ENCODE measurements around the gene SLC23A1.
A peak's percentile ranks its signal among the peaks of the same experiment; 100 is the strongest.
"Not testable (repeated sequence)": the region's sequence is repeated elsewhere in the genome, so short reads cannot be mapped to it uniquely, and the experiment has no call there.

Gene SLC23A1

DNA sequence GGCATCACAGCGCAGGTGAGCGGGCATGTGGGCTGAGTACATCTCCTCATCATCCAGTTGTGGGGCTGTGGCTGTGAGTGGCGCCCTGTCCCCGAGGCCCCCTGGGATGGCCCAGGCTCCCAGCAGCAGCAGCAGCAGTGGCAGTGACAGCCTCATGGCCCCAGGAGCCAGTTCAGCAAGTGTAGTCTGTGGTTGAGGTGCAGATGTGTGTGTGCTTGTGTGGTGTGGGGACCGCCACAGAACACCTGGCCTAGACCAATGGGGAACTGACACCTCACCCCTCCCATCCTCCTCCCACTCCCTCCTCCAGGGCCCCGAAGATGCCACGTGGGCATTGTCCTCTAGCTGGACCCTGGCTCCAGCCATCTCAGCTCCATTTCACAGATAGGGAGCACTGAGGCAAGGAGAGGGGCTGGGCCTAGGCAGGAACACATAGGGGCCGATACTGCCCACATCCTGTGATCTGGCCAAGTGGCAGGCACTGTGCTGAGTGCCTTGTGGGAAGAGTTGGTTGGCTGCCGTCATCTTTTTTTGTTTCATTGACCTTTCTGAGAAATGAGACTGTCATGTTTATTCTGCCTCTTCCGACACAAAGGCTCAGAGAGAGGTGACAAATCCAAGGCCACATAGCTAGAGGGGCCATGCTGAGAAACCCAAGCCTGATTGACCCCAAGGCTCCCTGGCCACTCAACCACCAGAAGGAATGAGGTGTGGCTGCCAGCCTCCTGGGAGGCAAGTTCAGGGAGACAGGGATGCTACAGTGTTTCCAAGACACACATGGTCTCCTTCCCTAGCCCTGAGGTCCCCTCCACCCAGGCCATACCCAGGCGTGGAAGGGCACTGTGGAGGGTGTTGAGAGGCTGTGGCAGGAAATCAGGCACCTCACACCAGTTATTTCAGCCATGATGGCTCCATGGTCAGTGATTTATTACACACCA lies 6.9 kb upstream of the SLC23A1 start, which contains the start of gene MZB1:
MZB1 (minus strand) TSS at position 213 of the 938 bp plus-strand sequence; CDS start at position 156, 57 bp downstream.
- Mint-ChIP-seq H3K4me1 (peaks cover 49% of the 10 kb centered on the region), H3K9me3 (no peaks in the 10 kb centered on the region), H3K27ac (peak within 1 kb of the TSS; percentile 91), H3K36me3 (peaks cover 1% of the 10 kb centered on the region), H3K4me3 (peak within 1 kb of the TSS; percentile 90), H3K27me3 (no peaks in the 10 kb centered on the region)
- peak; percentile 66 to 74 for DNase-seq (ENCODE audit: low spot score in 2 of 2)
- peak; percentile 66 for ATAC-seq (ENCODE audit: low read depth)

DNA sequence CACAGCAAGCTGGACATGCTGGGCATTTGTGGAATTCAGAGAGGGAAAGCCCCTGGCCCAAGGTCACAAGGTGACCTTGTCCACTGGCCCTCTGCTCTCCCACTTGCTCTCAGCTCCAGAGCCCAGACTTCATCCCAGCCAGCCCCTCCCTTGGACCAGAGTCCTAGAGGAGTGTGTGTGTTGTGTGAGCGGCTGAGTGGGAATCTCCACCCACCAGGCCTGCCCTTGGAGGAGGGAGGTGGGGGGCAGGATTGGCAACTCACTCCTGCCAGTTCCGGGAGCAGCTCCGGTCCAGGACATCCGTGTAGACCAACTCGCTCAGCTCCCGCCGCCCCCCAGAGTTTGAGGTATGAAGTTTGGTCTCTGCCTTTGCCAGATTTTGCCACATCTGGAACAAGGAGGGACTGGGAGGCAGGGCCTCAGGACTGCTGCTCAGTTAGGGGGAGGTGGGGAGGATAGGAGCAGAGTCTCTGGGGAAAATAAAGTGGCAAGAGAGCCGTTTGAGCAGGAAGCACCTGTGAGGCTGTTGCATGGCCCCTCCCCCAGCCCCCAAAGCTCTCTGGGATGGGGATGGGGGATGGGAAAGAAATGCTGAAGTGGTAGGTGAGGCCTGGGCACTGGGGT lies 5.2 kb upstream of the SLC23A1 start:
- no peaks in the 10 kb centered on the region for H3K27me3 Mint-ChIP-seq
- H3K9me3 Mint-ChIP-seq, result no peaks in the 10 kb centered on the region
- peak; percentile 63 to 70 for DNase-seq (ENCODE audit: low spot score in 2 of 2)
- H3K4me1 Mint-ChIP-seq, result peaks cover 59% of the 10 kb centered on the region
- peak overlapping the region; percentile 90 for H3K4me3 Mint-ChIP-seq
- H3K36me3 Mint-ChIP-seq, result peaks cover 1% of the 10 kb centered on the region
- peak; percentile 41 for ATAC-seq (ENCODE audit: low read depth)
- H3K27ac Mint-ChIP-seq, result peak overlapping the region; percentile 91

DNA sequence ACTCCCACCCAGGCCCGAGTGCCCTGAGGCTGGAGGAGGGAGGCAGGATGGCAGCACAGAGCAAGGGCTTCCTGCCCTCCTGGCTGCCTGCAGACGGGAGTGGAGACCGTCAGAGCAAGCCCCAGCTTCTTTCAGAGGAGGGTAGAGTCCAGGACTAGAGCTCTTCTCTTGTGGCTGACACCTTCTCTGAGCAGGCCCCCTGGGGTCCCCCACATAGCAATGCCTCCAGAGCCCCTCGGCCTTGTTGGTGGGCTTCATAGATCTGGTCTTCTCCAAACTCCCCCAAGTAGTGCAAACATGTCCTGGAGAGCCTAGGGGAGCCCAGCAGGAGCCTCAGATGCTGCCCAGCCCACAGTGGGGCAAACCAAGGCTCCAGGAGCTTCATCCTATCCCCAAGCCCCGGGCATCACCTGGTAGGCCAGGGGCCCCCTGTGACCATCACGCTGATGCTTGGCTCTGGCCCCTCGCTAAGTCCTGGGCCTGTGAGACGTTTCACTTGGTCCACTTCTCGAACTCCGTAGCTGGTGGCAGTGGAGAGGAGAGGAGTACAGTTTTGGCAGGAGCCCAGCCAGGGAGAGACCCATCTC lies 4.6 kb upstream of the SLC23A1 start:
- Mint-ChIP-seq H3K27me3 (no peaks in the 10 kb centered on the region), H3K36me3 (peaks cover 1% of the 10 kb centered on the region), H3K4me3 (peak overlapping the region; percentile 90), H3K4me1 (peaks cover 60% of the 10 kb centered on the region), H3K9me3 (no peaks in the 10 kb centered on the region), H3K27ac (peak overlapping the region; percentile 91)
- no peak for DNase-seq (ENCODE audit: low spot score in 2 of 2)
- ATAC-seq (ENCODE audit: low read depth), result no peak

DNA sequence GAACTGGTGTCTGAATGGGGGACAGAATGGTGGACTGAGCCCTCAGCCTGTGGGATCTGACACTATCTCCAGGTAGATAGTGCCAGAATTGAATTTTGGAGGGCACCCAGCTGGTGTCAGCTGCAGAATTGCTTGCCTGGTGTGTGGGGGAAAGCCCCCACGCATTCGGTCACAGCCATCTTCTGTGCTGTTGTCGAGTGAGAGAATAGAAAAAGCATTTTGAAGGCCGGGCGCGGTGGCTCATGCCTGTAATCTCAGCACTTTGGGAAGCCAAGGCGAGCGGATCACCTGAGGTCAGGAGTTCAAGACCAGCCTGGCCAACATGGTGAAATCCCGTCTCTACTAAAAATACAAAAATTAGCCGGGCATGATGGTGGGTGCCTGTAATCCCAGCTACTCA lies 3.9 kb upstream of the SLC23A1 start:
- Mint-ChIP-seq H3K27ac (peak overlapping the region; percentile 91), H3K4me1 (peaks cover 67% of the 10 kb centered on the region), H3K4me3 (peak overlapping the region; percentile 51)
- not testable (repeated sequence) for H3K27me3 Mint-ChIP-seq; H3K9me3 Mint-ChIP-seq; DNase-seq (ENCODE audit: low spot score in 2 of 2); ATAC-seq (ENCODE audit: low read depth); H3K36me3 Mint-ChIP-seq

DNA sequence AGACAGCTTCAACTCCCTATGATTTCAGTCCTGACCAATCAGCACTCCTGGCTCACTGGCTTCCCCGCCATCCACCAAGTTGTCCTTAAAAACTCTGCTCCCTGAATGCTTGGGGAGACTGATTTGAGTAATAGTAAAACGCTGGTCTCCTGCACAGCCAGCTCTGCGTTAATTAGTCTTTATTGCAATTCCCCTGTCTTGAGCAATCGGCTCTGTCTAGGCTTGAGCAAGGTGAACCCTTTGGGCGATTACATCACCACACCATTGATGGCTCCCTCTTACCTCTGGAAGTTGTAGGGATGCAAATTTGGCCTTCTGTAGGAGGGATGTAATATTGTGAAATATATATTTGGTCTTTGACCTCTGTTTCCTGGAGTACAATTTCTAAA lies 2.9 kb upstream of the SLC23A1 start:
- no peak for DNase-seq (ENCODE audit: low spot score in 2 of 2)
- H3K4me1 Mint-ChIP-seq, result peaks cover 60% of the 10 kb centered on the region
- peaks cover 1% of the 10 kb centered on the region for H3K36me3 Mint-ChIP-seq

DNA sequence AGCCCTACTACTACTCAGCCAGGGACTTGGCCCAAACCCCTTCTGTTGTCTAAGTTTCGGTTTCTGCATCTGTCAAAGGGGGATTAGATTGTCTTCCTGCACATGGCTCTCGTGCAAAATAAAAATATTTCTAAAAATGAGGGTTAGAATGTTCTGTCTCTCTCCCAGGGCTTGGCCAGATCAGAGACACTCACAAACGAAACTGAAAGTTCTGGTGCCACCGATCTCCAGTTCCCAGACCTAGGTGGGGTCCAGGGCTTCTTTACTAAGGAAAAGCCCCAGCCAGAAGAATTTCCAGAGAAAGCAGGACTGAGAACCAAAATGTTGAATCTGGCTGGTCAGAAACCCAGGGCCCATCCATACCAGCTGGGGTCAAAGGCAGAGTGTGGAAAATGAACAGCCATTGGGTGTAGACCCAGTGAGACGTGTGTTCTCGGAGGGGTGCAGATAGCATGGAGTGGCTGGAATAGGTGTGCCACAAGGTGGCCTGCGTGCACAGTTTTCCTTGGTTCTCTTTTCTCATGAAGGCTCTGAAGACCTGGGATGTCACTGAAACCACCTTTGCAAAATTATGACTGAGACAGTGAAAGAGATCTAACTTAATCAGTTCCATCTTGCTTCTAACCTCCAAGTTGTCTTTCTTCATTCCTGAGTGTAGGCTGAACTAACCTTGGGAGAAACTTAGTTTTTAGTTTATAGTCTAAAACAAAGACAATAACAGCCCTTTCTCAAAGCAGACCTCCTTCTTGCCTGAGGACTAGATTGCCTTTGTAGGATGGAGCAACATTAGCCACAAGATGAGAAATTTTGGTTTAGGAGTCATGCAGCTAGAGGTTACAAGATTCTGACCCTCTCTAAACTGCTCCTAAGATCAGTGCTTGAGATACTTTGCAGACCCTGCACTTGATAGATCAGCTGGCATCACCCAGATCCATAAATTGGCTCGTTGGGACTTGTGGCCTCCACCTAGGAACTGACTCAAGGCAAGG lies 2.3 kb upstream of the SLC23A1 start:
- DNase-seq (ENCODE audit: low spot score in 2 of 2) (no peak), ATAC-seq (ENCODE audit: low read depth) (no peak)
- peak overlapping the region; percentile 58 for H3K4me3 Mint-ChIP-seq
- H3K4me1 Mint-ChIP-seq, result peaks cover 54% of the 10 kb centered on the region
- no peaks in the 10 kb centered on the region for H3K9me3 Mint-ChIP-seq
- H3K36me3 Mint-ChIP-seq, result peaks cover 1% of the 10 kb centered on the region
- no peaks in the 10 kb centered on the region for H3K27me3 Mint-ChIP-seq
- peak overlapping the region; percentile 91 for H3K27ac Mint-ChIP-seq

More for the DNA sequence above, 2.9 kb upstream of the SLC23A1 start:
- Mint-ChIP-seq H3K27ac (peak overlapping the region; percentile 91), H3K4me3 (no peak overlapping the region), H3K9me3 (no peaks in the 10 kb centered on the region), H3K27me3 (no peaks in the 10 kb centered on the region)
- ATAC-seq (ENCODE audit: low read depth), result no peak

DNA sequence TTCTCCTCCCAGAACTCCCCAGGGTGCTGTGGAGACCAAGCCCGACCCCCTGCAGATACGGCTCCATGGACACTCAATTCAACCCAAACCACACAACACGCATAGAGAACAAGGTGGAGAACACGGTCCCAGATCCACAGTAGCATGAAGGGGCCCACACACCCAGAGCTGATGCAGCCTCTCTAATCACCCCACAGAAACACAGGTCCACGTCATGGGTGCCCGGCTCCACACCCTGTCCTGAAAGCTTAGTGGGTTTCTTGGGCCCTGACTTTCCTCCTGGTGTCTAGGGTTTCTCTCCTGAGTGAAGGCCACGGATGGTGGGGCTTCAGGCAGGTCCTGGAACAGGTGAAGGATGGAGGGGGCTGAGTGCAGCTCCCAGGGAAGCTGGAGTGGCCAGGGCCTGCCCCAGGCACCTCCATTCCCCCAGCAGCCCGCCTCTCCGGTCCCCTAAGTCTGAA lies 1.5 kb upstream of the SLC23A1 start:
- no peaks in the 10 kb centered on the region for H3K9me3 Mint-ChIP-seq
- peak overlapping the region; percentile 31 for H3K27ac Mint-ChIP-seq
- no peak for DNase-seq (ENCODE audit: low spot score in 2 of 2)
- H3K36me3 Mint-ChIP-seq, result peaks cover 1% of the 10 kb centered on the region
- peaks cover 47% of the 10 kb centered on the region for H3K4me1 Mint-ChIP-seq
- no peaks in the 10 kb centered on the region for H3K27me3 Mint-ChIP-seq
- ATAC-seq (ENCODE audit: low read depth), result no peak
- H3K4me3 Mint-ChIP-seq, result peak overlapping the region; percentile 58

DNA sequence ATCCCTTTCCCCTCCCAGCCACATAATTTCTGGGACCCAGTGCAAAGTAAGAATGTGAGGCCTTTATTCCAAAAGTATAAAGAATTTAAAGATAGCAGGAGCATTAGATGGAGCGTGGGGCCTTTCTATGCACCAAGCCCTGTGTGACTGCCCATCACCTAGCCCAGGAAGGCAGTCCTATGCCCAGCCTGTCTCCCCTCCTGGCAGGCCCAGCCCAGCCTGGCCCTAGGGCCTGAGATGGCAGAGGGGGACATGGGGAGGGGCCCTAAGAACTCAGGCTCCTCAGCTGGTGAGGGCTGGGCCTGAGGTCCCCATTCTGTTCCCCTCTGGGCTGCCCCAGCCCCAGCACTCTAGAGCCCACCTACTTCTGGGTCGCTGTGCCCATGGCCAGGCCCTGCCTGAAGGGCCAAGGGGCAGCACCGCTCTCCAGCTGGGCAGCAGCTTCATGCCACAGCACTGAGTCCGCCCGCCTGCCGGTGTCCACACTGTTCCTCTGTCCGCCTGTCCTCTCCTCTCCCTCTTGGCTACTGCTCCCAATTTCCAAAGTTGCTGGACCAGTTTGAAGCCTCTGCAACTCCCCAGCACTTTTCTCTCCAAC lies 995 bp upstream of the SLC23A1 start:
- peak overlapping the region; percentile 6 for H3K4me3 Mint-ChIP-seq
- no peaks in the 10 kb centered on the region for H3K27me3 Mint-ChIP-seq
- peaks cover 42% of the 10 kb centered on the region for H3K4me1 Mint-ChIP-seq
- ATAC-seq (ENCODE audit: low read depth), result no peak
- H3K9me3 Mint-ChIP-seq, result no peaks in the 10 kb centered on the region
- H3K36me3 Mint-ChIP-seq, result peaks cover 1% of the 10 kb centered on the region
- H3K27ac Mint-ChIP-seq, result peak overlapping the region; percentile 45
- no peak for DNase-seq (ENCODE audit: low spot score in 2 of 2)

DNA sequence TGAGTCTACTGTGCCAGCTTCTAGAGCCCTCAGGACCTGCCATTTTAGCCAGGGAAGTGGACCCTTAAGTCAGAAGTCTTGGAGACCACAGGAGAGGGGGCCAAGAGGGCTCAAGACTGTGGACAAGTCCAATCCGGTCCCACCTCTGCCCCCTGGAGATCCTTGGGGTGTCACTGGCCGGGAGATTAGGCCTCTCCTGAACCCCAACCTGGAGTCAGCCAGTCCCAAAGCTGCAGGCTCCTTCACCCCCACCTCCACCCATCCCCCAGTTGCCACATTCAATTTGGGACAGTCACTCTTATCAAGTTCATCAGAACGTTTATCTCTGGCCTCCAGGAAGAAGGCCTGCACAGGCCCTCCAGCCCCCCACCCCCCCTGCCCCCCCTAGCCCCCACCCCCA lies 290 bp downstream of the SLC23A1 start:
- DNase-seq (ENCODE audit: low spot score in 2 of 2), result no peak
- no peaks in the 10 kb centered on the region for H3K9me3 Mint-ChIP-seq
- no peak for ATAC-seq (ENCODE audit: low read depth)
- H3K27me3 Mint-ChIP-seq, result no peaks in the 10 kb centered on the region
- peaks cover 1% of the 10 kb centered on the region for H3K36me3 Mint-ChIP-seq
- no peak overlapping the region for H3K27ac Mint-ChIP-seq
- H3K4me3 Mint-ChIP-seq, result no peak overlapping the region
- peaks cover 34% of the 10 kb centered on the region for H3K4me1 Mint-ChIP-seq

DNA sequence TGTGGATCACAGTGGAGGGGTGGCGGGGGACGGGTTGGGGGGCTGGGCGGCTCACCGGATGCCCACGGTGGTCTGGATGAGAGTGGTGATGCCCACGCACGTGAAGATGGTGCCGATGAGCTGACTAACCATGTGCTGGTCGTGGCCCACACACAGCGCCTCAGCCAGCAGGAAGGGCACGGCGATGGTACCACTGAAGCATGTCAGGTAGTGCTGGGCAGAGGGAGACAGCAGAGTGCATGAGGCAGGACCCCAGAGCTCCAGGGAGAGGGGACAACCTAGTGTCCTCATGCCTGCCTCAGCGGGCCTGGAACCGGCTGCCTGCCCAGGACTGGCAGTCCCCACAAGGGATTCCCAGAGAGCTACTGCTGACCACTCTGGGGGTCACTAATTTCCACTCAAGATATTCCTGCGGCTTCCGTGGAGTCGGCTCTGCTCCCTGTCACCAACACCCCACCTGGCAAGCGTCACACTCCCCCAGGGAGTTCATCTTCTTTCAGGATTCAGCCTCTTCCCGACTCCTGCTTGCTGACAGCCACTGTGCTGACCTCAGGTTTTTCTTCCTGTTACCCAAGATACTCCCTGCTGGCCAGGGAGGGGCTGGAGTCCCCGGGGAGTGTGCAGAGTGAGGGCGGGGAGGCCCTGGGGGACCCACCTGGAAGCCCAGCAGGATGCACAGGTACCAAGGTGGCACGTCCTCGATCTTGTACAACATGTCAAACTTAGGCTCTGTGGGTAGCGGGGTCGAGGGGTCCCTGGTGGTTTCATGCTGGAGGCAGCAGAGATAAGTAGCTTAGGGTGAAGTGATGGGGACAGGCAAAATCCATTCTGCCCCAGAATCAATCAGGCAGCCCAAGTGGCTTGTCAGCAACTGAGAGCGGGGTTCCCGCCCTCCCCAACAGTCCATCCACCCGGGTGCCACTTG lies 998 bp downstream of the SLC23A1 start:
- peaks cover 5% of the 10 kb centered on the region for H3K36me3 Mint-ChIP-seq
- ATAC-seq (ENCODE audit: low read depth), result no peak
- no peak overlapping the region for H3K27ac Mint-ChIP-seq

DNA sequence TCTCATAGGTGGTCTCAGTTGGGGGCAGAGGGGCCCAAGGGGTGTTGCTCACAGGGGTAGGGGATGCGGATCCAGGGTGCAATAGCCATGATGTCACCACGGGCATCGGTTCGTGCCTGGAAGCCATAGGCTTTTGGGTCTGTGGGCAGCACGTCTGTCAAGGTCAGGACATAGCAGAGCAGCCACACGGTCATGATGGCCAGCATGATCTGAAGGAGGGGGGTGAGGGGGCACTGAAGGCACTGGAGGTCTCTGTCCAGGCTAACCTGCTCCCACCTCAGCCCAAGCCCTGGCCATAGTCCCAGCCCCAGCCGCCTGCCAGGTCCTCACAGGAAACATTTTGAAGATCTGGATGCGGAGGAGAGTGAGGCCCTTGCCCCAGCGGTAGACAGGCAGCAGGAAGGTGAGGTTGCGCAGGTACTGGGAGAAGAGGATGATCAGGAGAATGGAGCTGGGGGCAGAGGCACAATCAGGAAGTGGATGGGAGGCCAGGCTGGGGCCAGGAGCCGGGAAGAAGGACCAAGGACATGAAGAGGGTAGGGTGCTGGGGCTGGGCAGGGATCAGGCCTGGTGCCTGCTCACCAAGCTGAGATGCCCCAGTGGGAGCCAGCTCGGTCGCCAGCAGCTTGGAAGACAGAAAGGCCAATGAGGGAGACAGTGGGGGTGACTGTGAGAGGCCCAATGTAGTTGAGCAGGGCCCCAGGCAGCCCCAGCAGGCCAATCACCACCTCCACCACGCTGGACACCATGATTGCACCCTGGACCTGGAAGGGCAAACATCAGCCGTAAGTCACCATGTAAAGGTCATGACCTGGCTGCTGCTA lies 3.3 kb downstream of the SLC23A1 start:
- no peak overlapping the region for H3K4me3 Mint-ChIP-seq
- peaks cover 5% of the 10 kb centered on the region for H3K36me3 Mint-ChIP-seq
- DNase-seq (ENCODE audit: low spot score in 2 of 2) (no peak), ATAC-seq (ENCODE audit: low read depth) (no peak)
- H3K9me3 Mint-ChIP-seq, result no peaks in the 10 kb centered on the region
- H3K27ac Mint-ChIP-seq, result no peak overlapping the region
- no peaks in the 10 kb centered on the region for H3K27me3 Mint-ChIP-seq
- peaks cover 19% of the 10 kb centered on the region for H3K4me1 Mint-ChIP-seq

More for the DNA sequence above, 998 bp downstream of the SLC23A1 start:
- no peak overlapping the region for H3K4me3 Mint-ChIP-seq
- no peaks in the 10 kb centered on the region for H3K9me3 Mint-ChIP-seq
- H3K4me1 Mint-ChIP-seq, result peaks cover 32% of the 10 kb centered on the region
- H3K27me3 Mint-ChIP-seq, result no peaks in the 10 kb centered on the region
- no peak for DNase-seq (ENCODE audit: low spot score in 2 of 2)
